ENCODE measurements around the gene RILPL2. TPM values are rescaled to one million over a fixed set of nuclear protein-coding genes. Genes with fewer than 3 reads are reported as not detected.

The RILPL2 gene
- total and polyA plus RNA-seq, 9 of the 15 experiments (the other 6 are each of a cell fraction or from before 2014, with no cell fraction given), result 0.61 to 5.8 (median 4.3) TPM

GRCh38 chr12:123436017-123436964 is at the start of gene RILPL2 (continued):
- peak; percentile 50; the same call in 1 of the 2 replicates for TF ChIP-seq ZNF740 (CRISPR knock-in tag; IDR thresholded peaks at IDR 0.05)
- TF ChIP-seq ZNF740 (tag; IDR thresholded peaks at IDR 0.05), result 0 out of 4 replicates have a peak, but pooled peaks of 1 of the 2 experiments have one; percentile 10
- peak; percentile 64 for TF ChIP-seq HMGN3 (IDR thresholded peaks at IDR 0.05; ENCODE audit: borderline replicate concordance, extremely low read depth, insufficient read length, low read depth, low read length)
- TF ChIP-seq SMARCC2 (IDR thresholded peaks at IDR 0.05; ENCODE audit: low read depth), result no peak
- TF ChIP-seq RBBP5 (IDR thresholded peaks at IDR 0.05; ENCODE audit: borderline replicate concordance, insufficient read depth, low read length, poor library complexity, severe bottlenecking), result peak; percentile 72
- TF ChIP-seq ZNF134 (CRISPR knock-in tag; conservative IDR thresholded peaks at IDR 0.05), result no peak
- peak; percentile 78 for TF ChIP-seq MYC (IDR thresholded peaks at IDR 0.05; ENCODE audit: low read depth, low read length)
- TF ChIP-seq MYC (CRISPR knock-in tag; IDR thresholded peaks at IDR 0.05; ENCODE audit: borderline replicate concordance, low read depth), result no peak
- no peak; the same call in 1 of the 2 replicates for TF ChIP-seq SPI1 (IDR thresholded peaks at IDR 0.05; ENCODE audit: borderline replicate concordance, low read depth, low read length)

Measured in K562 (cell line).